ENCODE measurements around the gene PDGFRB. TPM values are rescaled to one million over a fixed set of nuclear protein-coding genes. Genes with fewer than 3 reads are reported as not detected.

PDGFRB gene
- total RNA-seq, 1 donor from 2014 or later, result 1.0 TPM

GRCh38 chr5:150078802-150079689 lies 76.6 kb downstream of the PDGFRB start:
- Mint-ChIP-seq H3K36me3 (ENCODE audit: low read depth) (no peaks in the 10 kb centered on the region), H3K4me3 (no peak overlapping the region), H3K27ac (no peak overlapping the region), H3K27me3 (ENCODE audit: insufficient read depth) (peaks cover 17% of the 10 kb centered on the region), H3K4me1 (ENCODE audit: low read depth) (peaks cover 5% of the 10 kb centered on the region), H3K9me3 (no peaks in the 10 kb centered on the region)
- no peak for DNase-seq (ENCODE audit: low spot score)
- intact Hi-C loops (cut with micrococcal nuclease), result no loop called here

- no peaks in the 10 kb centered on the region for H3K36me3 Mint-ChIP-seq (ENCODE audit: low read depth)
- H3K4me3 Mint-ChIP-seq, result no peak overlapping the region
- H3K9me3 Mint-ChIP-seq, result no peaks in the 10 kb centered on the region
- no peak overlapping the region for H3K27ac Mint-ChIP-seq
- DNase-seq (ENCODE audit: low spot score), result no peak
- intact Hi-C loops (cut with micrococcal nuclease), result no loop called here
- peaks cover 5% of the 10 kb centered on the region for H3K4me1 Mint-ChIP-seq (ENCODE audit: low read depth)
- H3K27me3 Mint-ChIP-seq (ENCODE audit: insufficient read depth), result peaks cover 12% of the 10 kb centered on the region
Measured at GRCh38 chr5:150077996-150078801, 77.4 kb downstream of the PDGFRB start.

DNA sequence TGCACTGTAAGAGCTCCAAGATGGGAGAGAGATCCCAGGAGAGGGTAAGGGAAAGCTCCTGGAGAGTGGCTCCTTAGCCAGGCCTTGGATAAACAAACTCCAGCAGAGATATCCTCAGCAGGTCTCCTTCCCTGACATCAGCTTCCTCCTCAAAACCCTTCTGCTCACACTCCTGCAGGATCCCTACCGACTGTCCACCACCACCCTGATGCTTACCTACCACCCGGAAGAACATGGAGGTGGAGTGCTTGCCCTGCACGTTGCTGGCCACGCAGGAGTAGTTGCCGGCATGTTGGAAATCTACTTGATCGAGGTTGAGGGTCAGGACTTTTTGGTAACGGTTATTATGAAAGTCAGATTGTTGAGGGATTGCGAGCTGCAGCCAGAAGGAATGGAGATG lies 78.6 kb downstream of the PDGFRB start:
- Mint-ChIP-seq H3K27ac (no peak overlapping the region), H3K36me3 (ENCODE audit: low read depth) (no peaks in the 10 kb centered on the region), H3K4me1 (ENCODE audit: low read depth) (peaks cover 1% of the 10 kb centered on the region), H3K4me3 (no peak overlapping the region), H3K9me3 (no peaks in the 10 kb centered on the region), H3K27me3 (ENCODE audit: insufficient read depth) (peaks cover 6% of the 10 kb centered on the region)
- DNase-seq (ENCODE audit: low spot score), result no peak
- intact Hi-C loops (cut with micrococcal nuclease), result no loop called here

DNA sequence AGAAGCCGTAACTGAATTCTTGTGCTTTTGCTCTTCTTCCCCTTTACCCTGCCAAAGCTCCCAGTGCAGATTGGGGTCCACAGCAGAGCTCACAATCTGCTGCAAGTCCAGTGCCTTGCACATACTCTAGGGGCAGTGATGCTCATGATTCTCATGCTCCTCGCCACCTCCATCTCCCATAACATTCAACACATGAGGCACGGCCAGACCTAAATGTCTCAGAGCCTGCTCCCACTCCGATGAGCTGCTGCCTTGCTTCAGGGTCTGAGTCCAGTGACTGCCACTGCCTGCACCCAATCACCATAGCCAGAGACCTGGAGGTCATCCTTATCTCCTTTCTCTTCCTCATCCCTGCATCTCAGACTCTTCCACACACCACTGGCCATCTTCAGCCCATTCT lies 79.8 kb downstream of the PDGFRB start:
- Mint-ChIP-seq H3K27me3 (ENCODE audit: insufficient read depth) (peaks cover 6% of the 10 kb centered on the region), H3K27ac (no peak overlapping the region), H3K9me3 (no peaks in the 10 kb centered on the region), H3K36me3 (ENCODE audit: low read depth) (no peaks in the 10 kb centered on the region), H3K4me1 (ENCODE audit: low read depth) (no peaks in the 10 kb centered on the region), H3K4me3 (no peak overlapping the region)
- intact Hi-C loops (cut with micrococcal nuclease), result no loop called here
- DNase-seq (ENCODE audit: low spot score), result no peak

GRCh38 chr5:150075233-150075632 lies 80.4 kb downstream of the PDGFRB start:
- H3K36me3 Mint-ChIP-seq (ENCODE audit: low read depth), result no peaks in the 10 kb centered on the region
- H3K4me3 Mint-ChIP-seq, result no peak overlapping the region
- H3K27me3 Mint-ChIP-seq (ENCODE audit: insufficient read depth), result peaks cover 6% of the 10 kb centered on the region
- no peaks in the 10 kb centered on the region for H3K4me1 Mint-ChIP-seq (ENCODE audit: low read depth)
- H3K9me3 Mint-ChIP-seq, result no peaks in the 10 kb centered on the region
- no peak overlapping the region for H3K27ac Mint-ChIP-seq
- intact Hi-C loops (cut with micrococcal nuclease), result no loop called here
- no peak for DNase-seq (ENCODE audit: low spot score)

GRCh38 chr5:150073677-150074076 lies 82.0 kb downstream of the PDGFRB start:
- DNase-seq (ENCODE audit: low spot score), result no peak
- H3K27ac Mint-ChIP-seq, result no peak overlapping the region
- intact Hi-C loops (cut with micrococcal nuclease), result no loop called here
- no peak overlapping the region for H3K4me3 Mint-ChIP-seq
- peaks cover 6% of the 10 kb centered on the region for H3K27me3 Mint-ChIP-seq (ENCODE audit: insufficient read depth)
- no peaks in the 10 kb centered on the region for H3K4me1 Mint-ChIP-seq (ENCODE audit: low read depth)
- H3K36me3 Mint-ChIP-seq (ENCODE audit: low read depth), result no peaks in the 10 kb centered on the region
- H3K9me3 Mint-ChIP-seq, result no peaks in the 10 kb centered on the region

DNA sequence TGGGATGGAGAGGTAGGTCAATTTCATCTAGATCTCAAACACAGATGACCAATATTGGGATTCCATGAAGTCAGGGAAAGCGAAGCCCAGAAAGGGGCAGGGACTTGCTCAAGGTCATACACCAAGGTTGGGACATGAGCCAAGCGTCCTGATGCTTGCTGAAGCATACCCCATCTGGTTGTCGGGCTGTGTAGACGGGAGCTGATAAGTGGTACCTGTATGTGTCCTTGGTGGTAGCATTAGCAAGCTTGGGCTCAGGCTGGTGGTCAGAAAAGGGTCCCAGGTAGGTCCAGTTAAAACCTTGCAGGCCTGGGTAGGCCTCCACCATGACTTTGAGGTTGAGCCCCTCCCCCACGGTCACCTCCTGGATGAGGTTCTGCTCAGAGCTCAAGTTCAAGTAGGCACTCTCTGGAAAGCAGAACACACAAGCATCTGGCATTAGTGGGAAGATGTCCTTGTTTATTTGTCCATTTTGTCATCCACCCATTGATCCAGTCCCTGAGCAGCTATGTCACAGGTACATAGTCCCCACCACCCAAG lies 82.5 kb downstream of the PDGFRB start:
- no peaks in the 10 kb centered on the region for H3K4me1 Mint-ChIP-seq (ENCODE audit: low read depth)
- H3K9me3 Mint-ChIP-seq, result no peaks in the 10 kb centered on the region
- intact Hi-C loops (cut with micrococcal nuclease), result no loop called here
- no peaks in the 10 kb centered on the region for H3K36me3 Mint-ChIP-seq (ENCODE audit: low read depth)
- H3K27ac Mint-ChIP-seq, result no peak overlapping the region
- DNase-seq (ENCODE audit: low spot score), result no peak
- H3K27me3 Mint-ChIP-seq (ENCODE audit: insufficient read depth), result peaks cover 3% of the 10 kb centered on the region
- H3K4me3 Mint-ChIP-seq, result no peak overlapping the region

DNA sequence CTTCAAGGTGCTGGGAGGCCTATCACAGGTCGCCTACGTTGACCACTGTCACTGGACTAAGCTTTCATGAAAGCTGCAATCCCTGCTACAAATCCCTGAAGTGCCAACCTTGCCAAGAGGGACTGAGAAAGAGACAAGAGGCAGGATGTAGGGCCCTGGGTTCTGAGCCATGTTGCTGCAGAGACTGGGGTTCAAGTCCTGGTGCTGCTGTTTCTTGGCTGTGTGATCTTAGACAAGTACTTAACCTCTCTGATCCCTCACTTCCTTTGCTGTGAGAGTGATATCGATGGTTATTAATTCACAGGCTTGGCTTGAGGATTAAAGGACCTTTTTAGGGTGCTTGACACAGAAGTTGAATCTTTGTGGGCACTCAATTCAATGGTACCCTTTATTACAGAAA lies 84.8 kb downstream of the PDGFRB start:
- H3K4me1 Mint-ChIP-seq (ENCODE audit: low read depth), result peaks cover 15% of the 10 kb centered on the region
- no peak for DNase-seq (ENCODE audit: low spot score)
- H3K27ac Mint-ChIP-seq, result no peak overlapping the region
- no peak overlapping the region for H3K4me3 Mint-ChIP-seq
- intact Hi-C loops (cut with micrococcal nuclease), result no loop called here
- no peaks in the 10 kb centered on the region for H3K36me3 Mint-ChIP-seq (ENCODE audit: low read depth)
- peaks cover 3% of the 10 kb centered on the region for H3K27me3 Mint-ChIP-seq (ENCODE audit: insufficient read depth)
- no peaks in the 10 kb centered on the region for H3K9me3 Mint-ChIP-seq

DNA sequence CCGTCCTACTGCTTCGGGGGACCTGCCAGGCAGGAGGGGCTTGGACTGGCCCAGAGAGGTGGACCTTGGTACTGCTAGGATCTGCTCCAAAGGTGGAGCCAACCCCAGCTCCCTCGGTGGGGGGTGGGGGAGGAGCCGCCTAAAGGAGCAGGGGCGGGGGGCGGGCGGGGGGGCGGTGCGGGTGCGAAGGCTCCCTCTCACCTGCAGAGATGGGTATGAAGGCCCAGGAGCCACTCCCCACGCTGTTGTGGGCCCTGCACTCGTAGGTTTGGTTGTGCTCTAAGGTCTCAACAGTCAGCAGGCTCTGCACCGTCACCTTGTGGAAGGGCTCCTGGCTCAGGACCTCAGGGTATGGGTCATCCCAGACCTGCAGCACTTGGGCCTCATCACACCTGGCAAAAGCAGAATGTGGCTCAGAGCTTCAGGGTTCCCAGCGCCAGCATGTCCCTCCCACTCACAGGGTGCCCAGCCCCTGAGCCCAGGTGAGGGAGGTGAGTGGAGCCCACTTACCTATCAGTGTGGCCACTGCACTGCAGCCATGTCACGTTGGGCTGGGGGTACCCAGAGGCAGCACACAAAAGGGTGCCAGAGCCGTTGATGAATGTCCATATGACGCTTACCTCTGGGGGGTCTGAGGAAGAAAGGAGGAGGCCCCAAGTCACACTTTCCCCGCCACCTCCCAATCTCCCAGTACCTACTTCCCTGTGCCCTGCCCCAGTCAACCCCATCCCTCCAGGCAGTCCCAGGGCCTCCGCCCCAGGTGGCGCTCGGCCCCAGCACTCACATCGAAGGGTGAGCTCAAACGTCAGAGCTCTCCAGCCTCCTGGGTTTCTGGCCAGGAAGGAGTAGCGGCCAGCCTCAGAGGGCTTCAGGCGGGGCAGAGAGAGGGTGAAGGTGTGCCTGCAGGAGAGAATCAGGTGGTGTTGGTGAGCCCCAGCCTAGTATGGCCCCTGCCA lies 85.7 kb downstream of the PDGFRB start:
- no peak for DNase-seq (ENCODE audit: low spot score)
- Mint-ChIP-seq H3K27ac (no peak overlapping the region), H3K27me3 (ENCODE audit: insufficient read depth) (peaks cover 3% of the 10 kb centered on the region), H3K36me3 (ENCODE audit: low read depth) (no peaks in the 10 kb centered on the region), H3K4me3 (no peak overlapping the region), H3K4me1 (ENCODE audit: low read depth) (peaks cover 15% of the 10 kb centered on the region), H3K9me3 (no peaks in the 10 kb centered on the region)
- intact Hi-C loops (cut with micrococcal nuclease), result no loop called here

DNA sequence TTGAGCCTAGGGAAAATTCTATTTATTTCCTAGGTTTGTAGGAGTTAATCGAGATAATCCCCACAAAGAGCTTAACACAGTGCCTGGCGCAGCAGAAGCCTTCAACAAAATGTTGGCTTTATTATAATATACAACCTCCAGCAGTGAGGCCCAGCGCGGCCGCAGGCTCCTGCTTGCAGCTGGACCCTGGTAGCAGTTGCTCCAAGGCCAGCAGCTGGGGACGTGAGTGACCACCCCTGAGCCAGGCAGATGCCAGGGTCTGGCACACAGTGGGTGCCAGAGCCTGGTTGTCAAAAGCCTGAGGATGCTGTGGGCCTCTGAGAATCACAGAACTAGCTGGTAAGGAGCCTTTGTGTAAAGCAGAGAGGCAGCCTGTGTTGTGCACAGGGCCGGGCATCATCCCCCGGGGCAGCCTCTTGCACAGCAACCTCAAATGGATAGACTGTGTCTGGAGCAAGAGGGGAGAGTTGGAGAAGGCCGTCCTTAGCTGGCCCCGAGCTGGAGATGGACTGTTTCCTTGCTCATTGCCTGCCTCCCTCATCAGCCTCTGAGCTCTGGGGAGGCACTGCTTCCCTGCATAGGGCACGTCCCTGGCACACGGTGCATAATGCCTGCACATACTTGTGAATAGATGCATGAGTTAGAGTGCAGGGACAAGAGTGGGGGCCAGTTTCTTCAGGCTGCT lies 86.5 kb downstream of the PDGFRB start:
- intact Hi-C loops (cut with micrococcal nuclease), result no loop called here
- Mint-ChIP-seq H3K9me3 (no peaks in the 10 kb centered on the region), H3K27me3 (ENCODE audit: insufficient read depth) (peaks cover 3% of the 10 kb centered on the region)

GRCh38 chr5:150068472-150068871 lies 87.2 kb downstream of the PDGFRB start:
- H3K27me3 Mint-ChIP-seq (ENCODE audit: insufficient read depth), result peaks cover 3% of the 10 kb centered on the region
- intact Hi-C loops (cut with micrococcal nuclease), result no loop called here

More for the DNA sequence above, 86.5 kb downstream of the PDGFRB start:
- no peak overlapping the region for H3K4me3 Mint-ChIP-seq
- no peaks in the 10 kb centered on the region for H3K36me3 Mint-ChIP-seq (ENCODE audit: low read depth)
- peaks cover 15% of the 10 kb centered on the region for H3K4me1 Mint-ChIP-seq (ENCODE audit: low read depth)
- no peak for DNase-seq (ENCODE audit: low spot score)
- H3K27ac Mint-ChIP-seq, result no peak overlapping the region

DNA sequence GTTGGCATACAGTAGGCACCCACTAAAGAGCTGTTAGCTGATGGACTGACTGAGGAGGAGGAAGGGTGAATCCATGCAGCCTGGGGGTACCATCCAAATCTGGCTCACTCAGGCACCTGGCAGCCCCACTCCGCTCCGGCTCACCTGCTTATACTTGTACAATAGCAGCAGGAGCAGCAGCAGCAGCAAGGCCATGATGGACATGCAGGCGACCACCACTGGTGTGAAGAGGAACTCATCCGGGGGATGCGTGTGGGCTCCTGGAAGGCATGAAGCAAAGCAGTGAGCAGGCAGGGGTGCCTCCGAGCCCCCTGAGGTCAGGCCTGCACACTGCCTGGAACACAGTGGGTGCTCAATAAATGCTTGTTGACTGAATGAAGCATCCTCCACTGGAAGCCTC lies 87.6 kb downstream of the PDGFRB start:
- no peaks in the 10 kb centered on the region for H3K9me3 Mint-ChIP-seq
- H3K36me3 Mint-ChIP-seq (ENCODE audit: low read depth), result no peaks in the 10 kb centered on the region
- no peak for DNase-seq (ENCODE audit: low spot score)
- peaks cover 15% of the 10 kb centered on the region for H3K4me1 Mint-ChIP-seq (ENCODE audit: low read depth)
- H3K4me3 Mint-ChIP-seq, result no peak overlapping the region
- intact Hi-C loops (cut with micrococcal nuclease), result no loop called here
- H3K27me3 Mint-ChIP-seq (ENCODE audit: insufficient read depth), result peaks cover 3% of the 10 kb centered on the region
- H3K27ac Mint-ChIP-seq, result no peak overlapping the region

More at GRCh38 chr5:150068472-150068871, 87.2 kb downstream of the PDGFRB start:
- no peak for DNase-seq (ENCODE audit: low spot score)
- Mint-ChIP-seq H3K36me3 (ENCODE audit: low read depth) (no peaks in the 10 kb centered on the region), H3K9me3 (no peaks in the 10 kb centered on the region), H3K4me3 (no peak overlapping the region), H3K27ac (no peak overlapping the region), H3K4me1 (ENCODE audit: low read depth) (peaks cover 15% of the 10 kb centered on the region)

Data from activated T-helper 1 cell treated with anti-CD3 and anti-CD28 coated beads, Interleukin-12 subunit alpha, Interleukin-12 subunit beta, Interleukin-2, Interleukin-4 antibody, amounts not matched to agents 30 ng/mL and 10 ng/mL and 1 ng/mL, durations not matched to agents 14 hours and 24 hours and 36 hours (primary cell).